Measurements from ENCODE around the gene NR1H4.
"Not testable (repeated sequence)": the region's sequence is repeated elsewhere in the genome, so short reads cannot be mapped to it uniquely, and the experiment has no call there.

The NR1H4 gene

DNA sequence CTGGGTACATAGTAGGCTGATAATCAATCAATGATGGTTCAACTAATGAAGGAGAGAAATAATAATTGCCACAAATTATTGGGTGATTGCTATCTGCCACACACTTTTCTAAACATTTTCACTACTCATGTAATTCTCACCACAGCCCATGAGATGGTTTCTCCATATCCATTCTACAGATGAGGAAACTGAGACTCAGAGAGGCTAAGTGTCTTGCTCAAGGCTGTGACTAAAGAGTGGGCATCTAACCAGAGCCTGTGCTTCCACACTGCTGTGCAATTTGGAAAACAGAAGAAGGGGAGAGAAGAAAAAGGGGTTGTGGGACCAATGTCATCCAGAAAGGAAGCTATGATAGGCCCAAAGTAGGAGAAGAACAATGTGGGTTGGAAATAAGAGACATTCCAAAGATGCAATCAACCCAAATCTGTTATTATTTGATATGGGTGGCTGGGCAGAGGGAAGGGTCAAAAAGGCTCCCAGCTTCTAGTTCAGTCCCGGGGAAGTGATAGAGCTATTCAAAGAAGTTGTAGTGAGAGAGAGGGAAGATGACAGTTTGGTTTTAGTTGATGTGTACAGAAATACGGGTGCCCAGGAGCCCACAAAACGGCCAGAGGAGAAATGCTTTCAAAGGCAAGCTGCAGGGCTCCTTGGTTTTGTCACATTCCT is 483 bp upstream of the NR1H4 start:
- no peak for DNase-seq

- DNase-seq = no peak
Observed at GRCh38 chr12:100474617-100475016, 951 bp downstream of the NR1H4 start.

DNA sequence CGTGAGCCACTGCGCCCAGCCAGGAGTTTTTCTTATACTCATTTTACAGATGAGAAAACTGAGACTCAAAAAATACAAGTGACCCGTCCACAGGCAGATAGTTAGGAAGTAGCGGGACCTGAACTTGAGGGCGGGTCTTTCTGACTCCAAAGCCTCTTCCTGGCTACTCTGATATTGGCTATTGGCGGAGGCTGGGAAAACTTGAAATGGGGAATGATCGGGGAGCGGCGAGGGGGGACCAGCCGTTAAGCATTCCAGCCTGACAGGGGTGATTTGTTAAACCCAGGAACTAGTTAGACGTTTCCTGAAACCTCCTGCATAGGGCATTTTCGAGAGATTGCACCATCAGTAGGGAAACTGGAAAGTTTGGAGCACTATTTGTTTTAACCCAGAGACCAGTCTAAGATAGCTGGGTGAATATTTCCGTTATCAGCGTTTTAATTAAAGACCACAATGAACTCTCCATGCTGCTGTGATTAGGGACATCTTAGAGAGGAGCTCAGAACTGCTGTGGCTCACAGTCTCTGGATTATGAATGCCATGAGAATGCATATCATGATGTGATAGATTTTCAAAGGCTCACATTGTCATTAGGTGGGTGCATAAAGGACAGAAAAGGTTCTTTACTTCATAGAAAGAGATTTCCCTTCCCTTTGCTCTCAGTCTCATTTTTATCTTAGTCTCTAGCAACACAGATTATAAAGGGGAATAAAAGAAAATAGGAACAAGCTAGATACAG is 2.5 kb downstream of the NR1H4 start:
- no peak for DNase-seq

DNA sequence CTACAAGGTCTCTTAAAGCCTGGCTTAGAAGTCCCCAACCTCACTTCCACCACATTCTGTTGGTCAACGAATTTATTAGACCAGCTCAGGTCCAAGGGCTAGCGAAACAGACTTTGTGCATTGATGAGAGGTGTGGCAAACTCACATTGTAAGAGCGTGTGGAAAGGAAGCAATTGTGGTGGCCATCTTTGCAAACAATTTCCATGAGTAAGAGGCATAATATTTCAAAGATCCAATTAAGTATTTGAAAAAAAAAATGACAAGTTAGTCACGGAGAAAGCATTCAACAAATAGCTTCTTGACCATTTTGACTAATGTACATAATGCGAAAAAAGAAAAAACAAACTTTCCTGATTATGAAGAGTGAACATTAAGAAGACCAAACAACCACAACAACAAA is 7.4 kb downstream of the NR1H4 start:
- DNase-seq = no peak

- DNase-seq = no peak
Observed at GRCh38 chr12:100484183-100484886, 10.7 kb downstream of the NR1H4 start.

GRCh38 chr12:100484891-100485471 is 11.3 kb downstream of the NR1H4 start:
- DNase-seq = no peak

- no peak for DNase-seq
Observed at GRCh38 chr12:100485983-100486382, 12.3 kb downstream of the NR1H4 start.

DNA sequence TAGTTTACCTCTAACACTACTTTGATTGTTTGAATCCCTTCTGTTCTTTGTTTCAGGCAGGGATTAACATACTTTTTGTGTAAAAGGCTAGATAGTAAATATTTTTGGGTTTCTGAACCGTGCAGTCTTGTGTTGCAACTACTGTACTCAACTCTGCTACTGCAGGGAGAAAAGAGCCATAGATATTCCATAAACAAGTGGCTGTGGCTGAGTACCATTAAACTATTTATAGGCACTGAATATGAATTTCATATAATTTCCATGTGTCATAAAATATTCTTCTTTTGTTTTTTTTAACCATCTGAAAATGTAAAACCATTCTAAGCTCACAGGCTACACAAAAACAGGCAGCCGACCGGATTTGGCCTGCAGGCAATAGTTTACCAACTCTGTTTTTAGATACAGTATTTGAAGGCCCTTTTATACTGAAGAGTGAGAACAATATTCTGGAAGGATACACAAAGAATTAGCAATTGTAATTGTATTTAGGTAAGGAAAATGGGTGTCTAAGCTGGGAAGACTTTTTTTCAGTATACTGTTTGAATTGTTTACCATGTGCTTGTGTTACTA is 15.7 kb downstream of the NR1H4 start:
- DNase-seq = no peak

GRCh38 chr12:100490056-100490455 is 16.4 kb downstream of the NR1H4 start:
- DNase-seq = no peak

- no peak for DNase-seq
Observed at GRCh38 chr12:100491104-100491503, 17.4 kb downstream of the NR1H4 start.

DNA sequence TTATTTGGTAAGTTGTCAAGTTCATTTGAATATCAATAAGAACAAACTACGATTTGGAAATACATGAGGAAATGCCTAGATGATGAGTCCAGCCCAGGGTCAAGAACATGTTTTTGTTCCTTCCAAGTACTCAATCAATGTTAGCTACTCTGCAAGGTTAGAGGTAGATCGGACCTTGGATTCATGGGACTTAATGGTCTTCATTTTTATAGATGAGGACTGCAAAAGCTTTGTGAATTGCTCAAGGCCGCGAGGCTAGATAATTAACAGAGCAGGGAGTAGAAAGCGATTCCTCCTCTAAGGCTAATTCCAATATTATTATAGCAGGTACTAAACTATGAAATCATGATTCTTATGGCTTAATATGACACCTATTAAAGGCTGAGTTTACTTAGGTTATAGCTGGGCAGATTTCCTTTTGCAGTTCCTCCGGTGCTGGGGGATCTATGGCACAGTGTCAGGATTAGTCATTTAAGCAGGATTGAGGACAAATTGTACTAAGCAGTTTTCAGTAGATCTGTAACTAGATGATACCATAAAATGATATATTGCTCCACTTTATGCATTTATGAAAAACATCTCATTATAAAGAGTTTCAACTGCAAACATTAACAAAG is 19.8 kb downstream of the NR1H4 start:
- DNase-seq = no peak

- DNase-seq = no peak
Observed at GRCh38 chr12:100494026-100494425, 20.4 kb downstream of the NR1H4 start.

DNA sequence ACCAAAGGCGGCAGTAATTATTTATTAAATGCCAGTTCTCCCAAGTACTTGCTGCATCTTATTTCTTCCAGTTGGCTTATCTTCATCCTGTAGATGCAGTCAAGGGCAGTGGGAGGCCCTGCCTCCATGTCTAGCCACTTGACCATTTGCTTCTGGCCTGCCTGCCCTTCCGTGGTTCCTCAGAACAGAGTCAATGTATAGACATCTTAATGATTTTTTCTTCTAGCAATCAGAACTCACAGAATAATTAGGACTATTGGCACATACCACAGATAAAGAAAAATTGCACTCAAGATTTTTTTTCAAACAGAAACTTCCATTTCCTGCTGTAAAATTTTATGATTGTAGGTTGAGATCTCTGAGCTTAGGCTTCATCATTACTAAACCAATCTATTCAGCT is 20.9 kb downstream of the NR1H4 start:
- DNase-seq = no peak

GRCh38 chr12:100497105-100497795 is 23.6 kb downstream of the NR1H4 start:
- no peak for DNase-seq

DNA sequence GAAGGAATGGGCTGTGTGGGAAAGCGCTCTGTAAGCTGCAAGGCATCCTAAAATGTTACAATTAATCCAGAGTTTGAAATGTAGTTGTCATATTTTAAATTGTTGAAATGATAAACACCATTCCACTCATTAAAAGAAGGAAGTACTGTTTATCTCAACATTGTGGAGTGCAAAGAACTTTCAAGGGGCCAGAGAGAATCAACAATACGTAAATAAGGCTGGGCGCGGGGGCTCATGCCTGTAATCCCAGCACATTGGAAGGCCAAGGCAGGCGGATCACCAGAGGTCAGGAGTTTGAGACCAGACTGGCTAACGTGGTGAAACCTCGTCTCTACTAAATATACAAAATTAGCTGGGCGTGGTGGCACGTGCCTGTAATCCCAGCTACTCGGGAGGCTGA is 24.5 kb downstream of the NR1H4 start:
- no peak for DNase-seq

GRCh38 chr12:100499416-100499815 is 25.8 kb downstream of the NR1H4 start:
- DNase-seq = no peak

- not testable (repeated sequence) for DNase-seq
Observed at GRCh38 chr12:100502718-100503117, 29.1 kb downstream of the NR1H4 start.

DNA sequence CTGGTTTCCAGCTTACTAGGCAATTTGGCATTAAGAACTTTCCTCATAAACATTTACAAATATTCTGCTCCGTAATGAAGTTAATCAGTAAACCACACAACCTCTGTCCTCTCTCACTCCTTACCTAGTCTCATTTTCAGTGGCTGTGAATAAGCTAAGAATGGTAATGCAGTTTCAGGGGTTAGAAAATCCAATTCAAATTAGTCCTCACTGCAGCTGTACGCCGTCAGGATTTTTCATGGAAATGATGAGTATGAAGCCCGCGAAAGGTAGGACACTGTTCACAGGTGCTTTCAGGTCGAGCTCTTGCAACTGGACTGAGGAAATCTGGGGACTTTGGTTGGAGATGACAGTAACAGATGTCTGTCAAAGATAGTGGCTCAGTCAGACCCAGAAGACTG is 29.6 kb downstream of the NR1H4 start:
- no peak for DNase-seq

DNA sequence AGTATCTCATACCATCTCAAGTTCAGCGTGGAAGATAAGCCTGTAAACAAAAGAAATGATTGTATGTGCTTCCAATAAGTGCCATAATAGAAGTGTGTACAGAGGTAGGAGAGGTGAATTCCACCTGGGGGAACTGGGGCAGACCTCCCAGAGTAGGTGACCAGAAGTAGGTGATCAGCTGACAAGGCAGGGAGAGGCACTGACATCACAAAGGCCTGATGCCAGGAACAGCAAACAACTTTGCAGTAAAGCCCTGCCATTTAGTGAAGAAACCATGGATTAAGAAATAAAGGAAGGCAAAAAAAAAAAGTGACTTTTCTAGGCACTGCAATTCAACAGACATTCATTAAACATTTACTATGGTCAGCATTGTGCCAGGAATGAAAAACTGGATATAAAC is 31.1 kb downstream of the NR1H4 start:
- DNase-seq = no peak

- no peak for DNase-seq
Observed at GRCh38 chr12:100508751-100509150, 35.1 kb downstream of the NR1H4 start.

- no peak for DNase-seq
Observed at GRCh38 chr12:100512692-100513091, 39.0 kb downstream of the NR1H4 start.

- DNase-seq = no peak
Observed at GRCh38 chr12:100515968-100516367, 42.3 kb downstream of the NR1H4 start.

All from DMS79 (cell line).